Glutamatergic neuron (in vitro differentiated cells): ENCODE measurements around the gene ATP6V0C. TPM values are rescaled to one million over a fixed set of nuclear protein-coding genes. Genes with fewer than 3 reads are reported as not detected.
A peak's percentile ranks its signal among the peaks of the same experiment; 100 is the strongest.

Experiments used
- DNase-seq: peaks from one replicate; pipeline ENCODE4 v3.0.0; 2022
- H3K27ac Mint-ChIP-seq: one replicate; pipeline ENCODE4 v1.8.0; 2020; ENCODE audit warnings: mild to moderate bottlenecking, mixed read lengths, inconsistent platforms; ENCODE audit not compliant: unreplicated experiment
- H3K27me3 Mint-ChIP-seq: one replicate; pipeline ENCODE4 v1.8.0; 2020; ENCODE audit warnings: mild to moderate bottlenecking, moderate library complexity, mixed read lengths, inconsistent platforms; ENCODE audit not compliant: unreplicated experiment
- H3K36me3 Mint-ChIP-seq: one replicate; pipeline ENCODE4 v1.8.0; 2020; ENCODE audit warnings: mild to moderate bottlenecking, mixed read lengths, inconsistent platforms; ENCODE audit not compliant: unreplicated experiment
- H3K4me1 Mint-ChIP-seq: one replicate; pipeline ENCODE4 v1.8.0; 2020; ENCODE audit warnings: mild to moderate bottlenecking, low read depth, mixed read lengths, inconsistent platforms; ENCODE audit not compliant: unreplicated experiment
- H3K4me3 Mint-ChIP-seq: one replicate; pipeline ENCODE4 v1.8.0; 2020; ENCODE audit warnings: mild to moderate bottlenecking, mixed read lengths, inconsistent platforms; ENCODE audit not compliant: unreplicated experiment
- H3K9me3 Mint-ChIP-seq: one replicate; pipeline ENCODE4 v1.8.0; 2020; ENCODE audit warnings: mild to moderate bottlenecking, moderate library complexity, mixed read lengths, inconsistent platforms; ENCODE audit not compliant: unreplicated experiment
- CTCF ChIP-seq: fragments of 200-600 bp; sonication (generic); IDR thresholded peaks from one replicate; pipeline ENCODE4 v1.5.0; 2021; ENCODE audit not compliant: partially characterized antibody, unreplicated experiment
- total RNA-seq: library from RNA; stranded (reverse); fragmentation: NEBNext Ultra II Directional; extraction: Animal tissue kit (Norgen Biotek cat#: 25700); gene quantifications from one replicate; pipeline ENCODE4 v1.2.1, GENCODE V29; 2021; ENCODE audit not compliant: unreplicated experiment

The ATP6V0C gene
- total RNA-seq, 1 donor from 2014 or later = 274 TPM

GRCh38 chr16:2470234-2470601 lies 43.5 kb upstream of the ATP6V0C start:
- Mint-ChIP-seq H3K27ac (peak overlapping the region; percentile 89), H3K9me3 (peaks cover 2% of the 10 kb centered on the region), H3K4me3 (peak overlapping the region; percentile 77), H3K4me1 (peaks cover 11% of the 10 kb centered on the region), H3K36me3 (no peaks in the 10 kb centered on the region), H3K27me3 (peaks cover 9% of the 10 kb centered on the region)
- TF ChIP-seq CTCF = no peak
- DNase-seq = peak; percentile 3

DNA sequence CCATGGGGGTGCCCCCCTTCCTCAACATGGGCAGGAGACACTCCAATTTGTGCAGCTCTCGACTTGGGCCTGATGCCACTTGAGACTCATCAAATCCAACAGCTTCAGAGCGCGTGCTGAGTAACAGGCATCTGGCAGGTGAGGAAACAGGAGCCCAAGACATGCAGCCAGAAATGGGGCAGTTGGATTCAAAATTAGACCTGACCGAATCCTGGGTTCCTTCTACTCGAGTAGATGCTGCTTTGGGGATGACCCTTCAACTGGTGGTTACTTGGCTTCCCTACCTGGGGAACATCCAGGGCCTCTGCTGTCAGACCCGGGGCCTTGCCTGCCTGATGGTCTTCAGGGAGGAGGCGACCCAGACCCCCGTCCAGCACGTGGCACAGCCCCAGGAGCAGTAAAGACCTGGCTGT lies 43.1 kb upstream of the ATP6V0C start:
- Mint-ChIP-seq H3K4me1 (peaks cover 11% of the 10 kb centered on the region), H3K9me3 (peaks cover 2% of the 10 kb centered on the region), H3K27me3 (peaks cover 9% of the 10 kb centered on the region), H3K36me3 (no peaks in the 10 kb centered on the region), H3K4me3 (peak overlapping the region; percentile 77), H3K27ac (peak overlapping the region; percentile 82)
- peak; percentile 14 for DNase-seq
- TF ChIP-seq CTCF = no peak

DNA sequence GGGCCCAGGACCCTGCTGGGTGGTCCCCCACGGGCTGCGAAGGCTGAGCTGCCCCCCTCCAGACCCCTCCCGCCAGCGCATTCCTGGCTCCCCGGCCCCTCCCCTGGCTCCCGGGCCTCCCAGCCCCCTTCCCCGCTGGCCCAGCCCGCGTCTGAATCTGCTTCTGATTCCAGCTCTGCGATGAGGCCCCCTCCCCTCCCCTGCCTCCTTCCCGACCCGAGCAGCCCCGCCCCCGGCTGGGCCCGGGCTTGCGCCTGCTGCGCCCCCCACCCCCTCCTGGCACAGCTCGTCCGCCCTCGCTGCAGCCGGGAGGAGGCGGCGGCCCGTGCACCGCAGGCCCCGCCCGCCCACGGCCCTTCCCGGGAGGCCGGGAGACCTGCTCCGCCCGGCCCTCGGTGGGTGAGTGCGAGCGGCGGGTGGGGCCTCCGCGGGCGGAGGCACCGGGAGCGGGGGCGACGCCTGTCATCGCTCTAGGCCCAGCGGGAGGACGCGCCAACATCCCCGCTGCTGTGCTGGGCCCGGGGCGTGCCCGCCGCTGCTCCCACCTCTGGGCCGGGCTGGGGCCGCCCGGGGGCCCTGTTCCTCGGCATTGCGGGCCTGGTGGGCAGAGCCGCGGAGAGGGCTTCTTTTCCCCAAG lies 42.6 kb upstream of the ATP6V0C start, which contains the start of gene NTN3:
TSS of gene NTN3 (plus strand) at position 282 of the 637 bp plus-strand sequence. CDS start 405 bp downstream, outside the sequence.
- peaks cover 5% of the 10 kb centered on the region for H3K9me3 Mint-ChIP-seq
- H3K27me3 Mint-ChIP-seq = peaks cover 13% of the 10 kb centered on the region
- peak; percentile 79 for DNase-seq
- H3K4me3 Mint-ChIP-seq = peak within 1 kb of the TSS; percentile 77
- no peaks in the 10 kb centered on the region for H3K36me3 Mint-ChIP-seq
- TF ChIP-seq CTCF = no peak
- peak within 1 kb of the TSS; percentile 82 for H3K27ac Mint-ChIP-seq
- H3K4me1 Mint-ChIP-seq = peaks cover 13% of the 10 kb centered on the region

DNA sequence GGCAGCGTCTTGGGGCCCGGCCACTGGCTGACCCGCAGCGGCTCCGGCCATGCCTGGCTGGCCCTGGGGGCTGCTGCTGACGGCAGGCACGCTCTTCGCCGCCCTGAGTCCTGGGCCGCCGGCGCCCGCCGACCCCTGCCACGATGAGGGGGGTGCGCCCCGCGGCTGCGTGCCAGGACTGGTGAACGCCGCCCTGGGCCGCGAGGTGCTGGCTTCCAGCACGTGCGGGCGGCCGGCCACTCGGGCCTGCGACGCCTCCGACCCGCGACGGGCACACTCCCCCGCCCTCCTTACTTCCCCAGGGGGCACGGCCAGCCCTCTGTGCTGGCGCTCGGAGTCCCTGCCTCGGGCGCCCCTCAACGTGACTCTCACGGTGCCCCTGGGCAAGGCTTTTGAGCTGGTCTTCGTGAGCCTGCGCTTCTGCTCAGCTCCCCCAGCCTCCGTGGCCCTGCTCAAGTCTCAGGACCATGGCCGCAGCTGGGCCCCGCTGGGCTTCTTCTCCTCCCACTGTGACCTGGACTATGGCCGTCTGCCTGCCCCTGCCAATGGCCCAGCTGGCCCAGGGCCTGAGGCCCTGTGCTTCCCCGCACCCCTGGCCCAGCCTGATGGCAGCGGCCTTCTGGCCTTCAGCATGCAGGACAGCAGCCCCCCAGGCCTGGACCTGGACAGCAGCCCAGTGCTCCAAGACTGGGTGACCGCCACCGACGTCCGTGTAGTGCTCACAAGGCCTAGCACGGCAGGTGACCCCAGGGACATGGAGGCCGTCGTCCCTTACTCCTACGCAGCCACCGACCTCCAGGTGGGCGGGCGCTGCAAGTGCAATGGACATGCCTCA lies 41.9 kb upstream of the ATP6V0C start:
- DNase-seq = peak; percentile 58
- H3K36me3 Mint-ChIP-seq = no peaks in the 10 kb centered on the region
- peaks cover 8% of the 10 kb centered on the region for H3K9me3 Mint-ChIP-seq
- no peak overlapping the region for H3K27ac Mint-ChIP-seq
- H3K4me1 Mint-ChIP-seq = peaks cover 14% of the 10 kb centered on the region
- H3K4me3 Mint-ChIP-seq = no peak overlapping the region
- peaks cover 19% of the 10 kb centered on the region for H3K27me3 Mint-ChIP-seq
- TF ChIP-seq CTCF = no peak

- Mint-ChIP-seq H3K4me3 (no peak overlapping the region), H3K4me1 (peaks cover 14% of the 10 kb centered on the region), H3K27me3 (peaks cover 20% of the 10 kb centered on the region), H3K9me3 (peaks cover 8% of the 10 kb centered on the region), H3K36me3 (no peaks in the 10 kb centered on the region), H3K27ac (no peak overlapping the region)
- no peak for TF ChIP-seq CTCF
- DNase-seq = no peak
Measured at GRCh38 chr16:2472488-2472864, 41.3 kb upstream of the ATP6V0C start.
